ENCODE data around the gene COX5B. TPM values are rescaled to one million over a fixed set of nuclear protein-coding genes. Genes with fewer than 3 reads are reported as not detected.

Gene COX5B
- total and polyA plus RNA-seq, 2 donors: 247 to 253 TPM

- H3K4me3 ChIP-seq (ENCODE audit: low read length in 2 of 2): peak overlapping the region; percentile 79 to 97
- H3K9me3 ChIP-seq (ENCODE audit: control insufficient read depth in 2 of 2, insufficient read depth in 1 of 2, low read length in 1 of 2): no peaks in the 10 kb centered on the region
- H3K4me1 ChIP-seq (ENCODE audit: control insufficient read depth in 2 of 2, insufficient read depth in 2 of 2, low read length in 2 of 2): peaks cover 6 to 17% of the 10 kb centered on the region in 2 donors
- H3K27me3 ChIP-seq (ENCODE audit: control insufficient read depth in 2 of 2, insufficient read depth in 1 of 2, low read length in 1 of 2): no peaks in the 10 kb centered on the region
- 95% methylated on average over 4 of the region's 4 CpGs for WGBS
- H3K36me3 ChIP-seq (ENCODE audit: control insufficient read depth in 2 of 2, insufficient read depth in 2 of 2, low read length in 1 of 2): peaks cover 27 to 31% of the 10 kb centered on the region in 2 donors
- H3K27ac ChIP-seq (ENCODE audit: low read depth in 1 of 2, low read length in 1 of 2): no peak overlapping the region
- DNase-seq (ENCODE audit: low read depth in 6 of 9, low spot score in 9 of 9): no peak
Observed at GRCh38 chr2:97646977-97647376, 1.1 kb downstream of the COX5B start.

- no peak for DNase-seq (ENCODE audit: low read depth in 6 of 9, low spot score in 9 of 9)
- Histone ChIP-seq H3K36me3 (ENCODE audit: control insufficient read depth in 2 of 2, insufficient read depth in 2 of 2, low read length in 1 of 2) (peaks cover 33 to 47% of the 10 kb centered on the region in 2 donors), H3K4me3 (ENCODE audit: low read length in 2 of 2) (no peak overlapping the region), H3K4me1 (ENCODE audit: control insufficient read depth in 2 of 2, insufficient read depth in 2 of 2, low read length in 2 of 2) (peaks cover 6 to 8% of the 10 kb centered on the region in 2 donors), H3K27me3 (ENCODE audit: control insufficient read depth in 2 of 2, insufficient read depth in 1 of 2, low read length in 1 of 2) (no peaks in the 10 kb centered on the region), H3K27ac (ENCODE audit: low read depth in 1 of 2, low read length in 1 of 2) (no peak overlapping the region), H3K9me3 (ENCODE audit: control insufficient read depth in 2 of 2, insufficient read depth in 1 of 2, low read length in 1 of 2) (peaks cover 0 to 9% of the 10 kb centered on the region in 2 donors)
- 97% methylated on average over 4 of the region's 4 CpGs for WGBS
Observed at GRCh38 chr2:97651114-97651513, 5.3 kb downstream of the COX5B start.

GRCh38 chr2:97653473-97653872 is 7.6 kb downstream of the COX5B start:
- 99% methylated on average over 2 of the region's 2 CpGs for WGBS
- H3K27ac ChIP-seq (ENCODE audit: low read depth in 1 of 2, low read length in 1 of 2): no peak overlapping the region
- no peak for DNase-seq (ENCODE audit: low read depth in 6 of 9, low spot score in 9 of 9)
- H3K4me3 ChIP-seq (ENCODE audit: low read length in 2 of 2): no peak overlapping the region
- H3K27me3 ChIP-seq (ENCODE audit: control insufficient read depth in 2 of 2, insufficient read depth in 1 of 2, low read length in 1 of 2): no peaks in the 10 kb centered on the region
- H3K4me1 ChIP-seq (ENCODE audit: control insufficient read depth in 2 of 2, insufficient read depth in 2 of 2, low read length in 2 of 2): no peaks in the 10 kb centered on the region
- peaks cover 43 to 55% of the 10 kb centered on the region in 2 donors for H3K36me3 ChIP-seq (ENCODE audit: control insufficient read depth in 2 of 2, insufficient read depth in 2 of 2, low read length in 1 of 2)
- peaks cover 0 to 9% of the 10 kb centered on the region in 2 donors for H3K9me3 ChIP-seq (ENCODE audit: control insufficient read depth in 2 of 2, insufficient read depth in 1 of 2, low read length in 1 of 2)

GRCh38 chr2:97653874-97654273 is 8.0 kb downstream of the COX5B start:
- Histone ChIP-seq H3K9me3 (ENCODE audit: control insufficient read depth in 2 of 2, insufficient read depth in 1 of 2, low read length in 1 of 2) (peaks cover 0 to 9% of the 10 kb centered on the region in 2 donors), H3K36me3 (ENCODE audit: control insufficient read depth in 2 of 2, insufficient read depth in 2 of 2, low read length in 1 of 2) (peaks cover 45 to 54% of the 10 kb centered on the region in 2 donors), H3K4me1 (ENCODE audit: control insufficient read depth in 2 of 2, insufficient read depth in 2 of 2, low read length in 2 of 2) (no peaks in the 10 kb centered on the region), H3K27ac (ENCODE audit: low read depth in 1 of 2, low read length in 1 of 2) (no peak overlapping the region), H3K4me3 (ENCODE audit: low read length in 2 of 2) (no peak overlapping the region), H3K27me3 (ENCODE audit: control insufficient read depth in 2 of 2, insufficient read depth in 1 of 2, low read length in 1 of 2) (no peaks in the 10 kb centered on the region)
- DNase-seq (ENCODE audit: low read depth in 6 of 9, low spot score in 9 of 9): no peak
- WGBS: 99% methylated on average over 1 of the region's 1 CpG

GRCh38 chr2:97654309-97654708 is 8.4 kb downstream of the COX5B start:
- H3K36me3 ChIP-seq (ENCODE audit: control insufficient read depth in 2 of 2, insufficient read depth in 2 of 2, low read length in 1 of 2): peaks cover 45 to 55% of the 10 kb centered on the region in 2 donors
- 98% methylated on average over 5 of the region's 5 CpGs for WGBS

GRCh38 chr2:97654791-97655190 is 8.9 kb downstream of the COX5B start:
- DNase-seq (ENCODE audit: low read depth in 6 of 9, low spot score in 9 of 9): no peak
- no peak overlapping the region for H3K27ac ChIP-seq (ENCODE audit: low read depth in 1 of 2, low read length in 1 of 2)
- H3K36me3 ChIP-seq (ENCODE audit: control insufficient read depth in 2 of 2, insufficient read depth in 2 of 2, low read length in 1 of 2): peaks cover 44 to 51% of the 10 kb centered on the region in 2 donors
- WGBS: 95% methylated on average over 2 of the region's 2 CpGs
- H3K27me3 ChIP-seq (ENCODE audit: control insufficient read depth in 2 of 2, insufficient read depth in 1 of 2, low read length in 1 of 2): no peaks in the 10 kb centered on the region
- no peak overlapping the region for H3K4me3 ChIP-seq (ENCODE audit: low read length in 2 of 2)
- no peaks in the 10 kb centered on the region for H3K4me1 ChIP-seq (ENCODE audit: control insufficient read depth in 2 of 2, insufficient read depth in 2 of 2, low read length in 2 of 2)
- H3K9me3 ChIP-seq (ENCODE audit: control insufficient read depth in 2 of 2, insufficient read depth in 1 of 2, low read length in 1 of 2): peaks cover 0 to 9% of the 10 kb centered on the region in 2 donors

More at GRCh38 chr2:97654309-97654708, 8.4 kb downstream of the COX5B start:
- Histone ChIP-seq H3K27me3 (ENCODE audit: control insufficient read depth in 2 of 2, insufficient read depth in 1 of 2, low read length in 1 of 2) (no peaks in the 10 kb centered on the region), H3K4me1 (ENCODE audit: control insufficient read depth in 2 of 2, insufficient read depth in 2 of 2, low read length in 2 of 2) (no peaks in the 10 kb centered on the region), H3K4me3 (ENCODE audit: low read length in 2 of 2) (no peak overlapping the region), H3K9me3 (ENCODE audit: control insufficient read depth in 2 of 2, insufficient read depth in 1 of 2, low read length in 1 of 2) (peaks cover 0 to 9% of the 10 kb centered on the region in 2 donors), H3K27ac (ENCODE audit: low read depth in 1 of 2, low read length in 1 of 2) (no peak overlapping the region)
- DNase-seq (ENCODE audit: low read depth in 6 of 9, low spot score in 9 of 9): no peak

- H3K27ac ChIP-seq (ENCODE audit: low read depth in 1 of 2, low read length in 1 of 2): no peak overlapping the region
- no peak for DNase-seq (ENCODE audit: low read depth in 6 of 9, low spot score in 9 of 9)
- H3K36me3 ChIP-seq (ENCODE audit: control insufficient read depth in 2 of 2, insufficient read depth in 2 of 2, low read length in 1 of 2): peaks cover 54 to 55% of the 10 kb centered on the region in 2 donors
- WGBS: 99% methylated on average over 7 of the region's 7 CpGs
- H3K9me3 ChIP-seq (ENCODE audit: control insufficient read depth in 2 of 2, insufficient read depth in 1 of 2, low read length in 1 of 2): peaks cover 0 to 9% of the 10 kb centered on the region in 2 donors
- no peaks in the 10 kb centered on the region for H3K27me3 ChIP-seq (ENCODE audit: control insufficient read depth in 2 of 2, insufficient read depth in 1 of 2, low read length in 1 of 2)
- no peak overlapping the region for H3K4me3 ChIP-seq (ENCODE audit: low read length in 2 of 2)
- H3K4me1 ChIP-seq (ENCODE audit: control insufficient read depth in 2 of 2, insufficient read depth in 2 of 2, low read length in 2 of 2): no peaks in the 10 kb centered on the region
Observed at GRCh38 chr2:97656129-97656755, 10.4 kb downstream of the COX5B start.

GRCh38 chr2:97656905-97657587 is 11.2 kb downstream of the COX5B start:
- H3K27me3 ChIP-seq (ENCODE audit: control insufficient read depth in 2 of 2, insufficient read depth in 1 of 2, low read length in 1 of 2): no peaks in the 10 kb centered on the region
- DNase-seq (ENCODE audit: low read depth in 6 of 9, low spot score in 9 of 9): no peak
- no peak overlapping the region for H3K4me3 ChIP-seq (ENCODE audit: low read length in 2 of 2)
- no peak overlapping the region for H3K27ac ChIP-seq (ENCODE audit: low read depth in 1 of 2, low read length in 1 of 2)
- WGBS: 95% methylated on average over 15 of the region's 15 CpGs
- H3K4me1 ChIP-seq (ENCODE audit: control insufficient read depth in 2 of 2, insufficient read depth in 2 of 2, low read length in 2 of 2): peaks cover 3 to 4% of the 10 kb centered on the region in 2 donors
- peaks cover 54 to 61% of the 10 kb centered on the region in 2 donors for H3K36me3 ChIP-seq (ENCODE audit: control insufficient read depth in 2 of 2, insufficient read depth in 2 of 2, low read length in 1 of 2)
- H3K9me3 ChIP-seq (ENCODE audit: control insufficient read depth in 2 of 2, insufficient read depth in 1 of 2, low read length in 1 of 2): peaks cover 0 to 9% of the 10 kb centered on the region in 2 donors

GRCh38 chr2:97657986-97658690 is 12.3 kb downstream of the COX5B start:
- H3K36me3 ChIP-seq (ENCODE audit: control insufficient read depth in 2 of 2, insufficient read depth in 2 of 2, low read length in 1 of 2): peaks cover 54 to 61% of the 10 kb centered on the region in 2 donors
- no peak for DNase-seq (ENCODE audit: low read depth in 6 of 9, low spot score in 9 of 9)
- H3K4me1 ChIP-seq (ENCODE audit: control insufficient read depth in 2 of 2, insufficient read depth in 2 of 2, low read length in 2 of 2): peaks cover 9 to 15% of the 10 kb centered on the region in 2 donors
- no peaks in the 10 kb centered on the region for H3K27me3 ChIP-seq (ENCODE audit: control insufficient read depth in 2 of 2, insufficient read depth in 1 of 2, low read length in 1 of 2)
- no peak overlapping the region for H3K27ac ChIP-seq (ENCODE audit: low read depth in 1 of 2, low read length in 1 of 2)
- no peak overlapping the region for H3K4me3 ChIP-seq (ENCODE audit: low read length in 2 of 2)
- WGBS: 95% methylated on average over 37 of the region's 37 CpGs
- peaks cover 0 to 9% of the 10 kb centered on the region in 2 donors for H3K9me3 ChIP-seq (ENCODE audit: control insufficient read depth in 2 of 2, insufficient read depth in 1 of 2, low read length in 1 of 2)

Data from thymus (tissue), 11 donors.